Upper lobe of left lung (tissue), 6 donors: ENCODE results near the gene POLE. TPM values are rescaled to one million over a fixed set of nuclear protein-coding genes. Genes with fewer than 3 reads are reported as not detected.

Experiments
- ATAC-seq, 2 donors: fragments of 200-7000 bp; cut with Tn5 transposase; one replicate each; pipeline ENCODE4 v1.9.1; 2022; ENCODE audit warnings: mild to moderate bottlenecking in 2 of 2, moderate library complexity in 2 of 2; ENCODE audit not compliant: low FRiP score in 2 of 2
- DNase-seq, 2 donors: peaks; one replicate each; pipeline ENCODE4 v3.0.0-alpha.2; 2019 to 2020
- H3K27ac ChIP-seq, 4 donors: fragments of 200-600 bp; sonication (generic); one replicate each; pipeline ENCODE4 v1.5.1; 2016 to 2019
- H3K27me3 ChIP-seq, 4 donors: fragments of 200-600 bp; sonication (generic); one replicate each; pipeline ENCODE4 v1.5.1; 2017 to 2019
- H3K36me3 ChIP-seq, 4 donors: fragments of 200-600 bp; sonication (generic); one replicate each; pipeline ENCODE4 v1.5.1; 2016 to 2019
- H3K4me1 ChIP-seq, 4 donors: fragments of 200-600 bp; sonication (generic); one replicate each; pipeline ENCODE4 v1.5.1; 2018 to 2019
- H3K4me3 ChIP-seq, 4 donors: fragments of 200-600 bp; sonication (generic); one replicate each; pipeline ENCODE4 v1.5.1; 2017 to 2019; ENCODE audit warnings: mild to moderate bottlenecking in 2 of 4, moderate library complexity in 1 of 4
- H3K9me3 ChIP-seq, 4 donors: fragments of 200-600 bp; sonication (generic); one replicate each; pipeline ENCODE4 v1.5.1; 2018 to 2019
- EP300 ChIP-seq, 4 donors: sonication (generic); formaldehyde crosslinking; IDR thresholded peaks; one replicate each; pipeline ENCODE4 v1.5.1; 2017; ENCODE audit warnings: antibody characterized with exemption in 4 of 4, control low read depth in 2 of 4
- POLR2A ChIP-seq, 4 donors: fragments of 450-650 bp; IDR thresholded peaks; one replicate each; pipeline ENCODE4 v1.5.1; 2016 to 2017; ENCODE audit warnings: antibody characterized with exemption in 4 of 4, mild to moderate bottlenecking in 2 of 4
- POLR2AphosphoS5 ChIP-seq, 2 donors: sonication (generic); formaldehyde crosslinking; IDR thresholded peaks; one replicate each; pipeline ENCODE4 v1.5.1; 2017; ENCODE audit warnings: antibody characterized with exemption in 2 of 2
- WGBS, 2 donors: methylation state at CpG; one replicate each; pipeline ENCODE4 v1.1.5; 2017 to 2018; 5-methylcytosine and 5-hydroxymethylcytosine counted together
- total RNA-seq, 6 donors: library from RNA; depleted of rRNA in 4 of 6; stranded (reverse); fragments of >200 nt in 4 of 6; gene quantifications; one replicate each; pipeline versions ENCODE4 v1.1.0 to v1.2.1, GENCODE V29; 2016 to 2021
- TF ChIP-seq, protein P1 (sequence below), 6 experiments: fragments of 450-650 bp in 4 of 6; fragments of 200-600 bp in 2 of 6; sonication (generic) in 2 of 6; IDR thresholded peaks; one replicate each; pipeline ENCODE4 v1.5.1; 2016 to 2019; ENCODE audit warnings: antibody characterized with exemption in 6 of 6
- donor health status: DM: no; HTN: no; CAD: no; lungs with moderate emphysema.
- donor health status: DM: no; HTN: yes; CAD: no; lungs with severe emphysema.

POLE gene
- total RNA-seq, 6 donors from 2014 or later, result 16.6 to 228 (median 26.2) TPM

DNA sequence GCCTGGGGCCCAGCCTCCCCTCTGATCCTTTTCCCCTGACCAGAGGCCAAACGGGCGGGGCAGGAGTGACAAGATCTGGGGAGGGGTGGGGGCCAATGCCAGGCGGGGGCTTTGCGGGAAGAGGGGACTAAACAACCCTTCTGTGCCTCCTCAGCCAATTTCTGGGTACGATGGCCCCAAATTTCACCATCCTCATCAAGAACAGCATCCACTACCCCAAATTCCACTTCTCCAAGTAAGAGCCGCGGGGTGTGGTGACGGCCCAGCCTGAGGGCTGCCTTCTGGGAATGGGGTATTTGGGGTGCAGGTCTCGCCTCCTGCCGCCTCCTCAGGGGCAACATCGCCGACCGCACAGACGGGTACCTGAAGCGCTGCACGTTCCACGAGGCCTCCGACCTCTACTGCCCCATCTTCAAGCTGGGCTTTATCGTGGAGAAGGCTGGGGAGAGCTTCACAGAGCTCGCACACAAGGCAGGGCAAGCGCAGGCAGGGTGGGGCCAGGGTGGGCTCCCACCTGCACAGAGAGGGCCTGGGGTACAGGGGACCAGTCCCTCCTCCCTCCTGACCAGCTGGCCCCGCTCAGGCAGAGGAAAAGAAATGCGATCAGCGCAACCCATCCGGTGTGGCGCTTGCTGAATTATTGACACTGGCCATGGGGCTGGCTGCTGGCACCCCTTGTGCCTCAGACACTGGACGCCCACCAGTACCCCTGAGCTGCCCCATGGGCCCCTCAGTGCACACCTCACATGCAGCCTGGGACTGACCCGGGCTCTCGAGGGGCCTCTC is 66.8 kb downstream of the POLE start:
- H3K4me3 ChIP-seq, result no peak overlapping the region
- no peak overlapping the region for H3K27ac ChIP-seq
- ATAC-seq, result no peak
- peaks cover 0 to 35% (median 15%) of the 10 kb centered on the region in 4 donors for H3K27me3 ChIP-seq
- peaks cover 9 to 32% (median 19%) of the 10 kb centered on the region in 4 donors for H3K4me1 ChIP-seq
- peaks cover 3 to 18% (median 13%) of the 10 kb centered on the region in 4 donors for H3K36me3 ChIP-seq
- TF ChIP-seq POLR2AphosphoS5 (IDR thresholded peaks at IDR 0.05) (no peak), EP300 (IDR thresholded peaks at IDR 0.05) (no peak), POLR2A (IDR thresholded peaks at IDR 0.05) (no peak)
- TF ChIP-seq, protein P1, sequence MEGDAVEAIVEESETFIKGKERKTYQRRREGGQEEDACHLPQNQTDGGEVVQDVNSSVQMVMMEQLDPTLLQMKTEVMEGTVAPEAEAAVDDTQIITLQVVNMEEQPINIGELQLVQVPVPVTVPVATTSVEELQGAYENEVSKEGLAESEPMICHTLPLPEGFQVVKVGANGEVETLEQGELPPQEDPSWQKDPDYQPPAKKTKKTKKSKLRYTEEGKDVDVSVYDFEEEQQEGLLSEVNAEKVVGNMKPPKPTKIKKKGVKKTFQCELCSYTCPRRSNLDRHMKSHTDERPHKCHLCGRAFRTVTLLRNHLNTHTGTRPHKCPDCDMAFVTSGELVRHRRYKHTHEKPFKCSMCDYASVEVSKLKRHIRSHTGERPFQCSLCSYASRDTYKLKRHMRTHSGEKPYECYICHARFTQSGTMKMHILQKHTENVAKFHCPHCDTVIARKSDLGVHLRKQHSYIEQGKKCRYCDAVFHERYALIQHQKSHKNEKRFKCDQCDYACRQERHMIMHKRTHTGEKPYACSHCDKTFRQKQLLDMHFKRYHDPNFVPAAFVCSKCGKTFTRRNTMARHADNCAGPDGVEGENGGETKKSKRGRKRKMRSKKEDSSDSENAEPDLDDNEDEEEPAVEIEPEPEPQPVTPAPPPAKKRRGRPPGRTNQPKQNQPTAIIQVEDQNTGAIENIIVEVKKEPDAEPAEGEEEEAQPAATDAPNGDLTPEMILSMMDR (IDR thresholded peaks at IDR 0.05), result no peak
- peaks cover 5 to 19% (median 11%) of the 10 kb centered on the region in 4 donors for H3K9me3 ChIP-seq
- WGBS, 2 donors, result 60 to 66% methylated on average over 15 to 27 of the region's 29 CpGs
- peak in 1 of 2 donors; percentile 64 for DNase-seq

DNA sequence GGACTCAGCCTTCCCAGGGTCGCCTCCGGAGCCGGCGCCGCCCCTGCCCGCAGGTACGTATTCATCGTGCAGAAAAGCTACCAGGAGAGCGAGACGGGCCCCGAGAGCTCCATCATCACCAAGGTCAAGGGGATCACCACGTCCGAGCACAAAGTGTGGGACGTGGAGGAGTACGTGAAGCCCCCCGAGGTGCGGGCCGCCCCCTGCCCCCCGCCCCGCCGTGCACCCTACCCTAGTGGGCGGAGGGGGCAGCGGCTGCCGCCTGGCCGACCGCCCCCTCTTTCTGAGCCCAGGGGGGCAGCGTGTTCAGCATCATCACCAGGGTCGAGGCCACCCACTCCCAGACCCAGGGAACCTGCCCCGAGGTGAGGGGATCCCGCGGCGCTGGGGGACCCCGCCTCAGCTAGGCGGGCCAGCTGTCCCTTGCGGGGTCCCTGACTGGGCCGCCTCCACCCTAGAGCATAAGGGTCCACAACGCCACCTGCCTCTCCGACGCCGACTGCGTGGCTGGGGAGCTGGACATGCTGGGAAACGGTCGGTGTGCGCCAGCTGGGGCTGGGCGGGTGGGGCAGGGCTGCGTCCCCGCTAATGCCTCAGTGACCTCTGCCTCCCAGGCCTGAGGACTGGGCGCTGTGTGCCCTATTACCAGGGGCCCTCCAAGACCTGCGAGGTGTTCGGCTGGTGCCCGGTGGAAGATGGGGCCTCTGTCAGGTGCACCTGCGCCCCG is 67.6 kb downstream of the POLE start:
- ATAC-seq (no peak), DNase-seq (peak in 1 of 2 donors; percentile 75)
- peaks cover 0 to 10% (median 7%) of the 10 kb centered on the region in 4 donors for H3K36me3 ChIP-seq
- H3K4me3 ChIP-seq, result peak overlapping the region in 1 of 4 donors; percentile 33
- H3K27me3 ChIP-seq, result peaks cover 0 to 35% (median 16%) of the 10 kb centered on the region in 4 donors
- no peak overlapping the region for H3K27ac ChIP-seq
- peaks cover 5 to 19% (median 11%) of the 10 kb centered on the region in 4 donors for H3K9me3 ChIP-seq
- peaks cover 9 to 37% (median 22%) of the 10 kb centered on the region in 4 donors for H3K4me1 ChIP-seq
- 30 to 70% methylated on average over 3 to 22 of the region's 53 CpGs for WGBS, 2 donors
- TF ChIP-seq, protein P1 (IDR thresholded peaks at IDR 0.05), result no peak
- TF ChIP-seq POLR2AphosphoS5 (IDR thresholded peaks at IDR 0.05) (no peak), POLR2A (IDR thresholded peaks at IDR 0.05) (no peak), EP300 (IDR thresholded peaks at IDR 0.05) (no peak)

DNA sequence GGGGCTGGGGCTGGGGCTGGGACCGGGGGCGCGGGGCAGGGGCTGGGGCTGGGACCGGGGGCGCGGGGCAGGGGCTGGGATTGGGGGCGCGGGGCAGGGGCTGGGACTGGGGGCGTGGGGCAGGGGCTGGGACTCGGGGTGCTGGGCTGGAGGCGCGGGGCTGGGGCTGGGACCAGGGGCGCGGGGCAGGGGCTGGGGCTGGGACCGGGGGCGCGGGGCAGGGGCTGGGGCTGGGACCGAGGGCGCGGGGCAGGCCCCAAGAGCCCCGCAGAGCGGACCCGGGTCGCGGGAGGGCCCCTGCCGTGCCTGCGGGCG is 68.1 kb downstream of the POLE start:
- no peak overlapping the region for H3K27ac ChIP-seq
- H3K36me3 ChIP-seq, result peaks cover 0 to 5% (median 2%) of the 10 kb centered on the region in 4 donors
- no peak for ATAC-seq
- TF ChIP-seq EP300 (IDR thresholded peaks at IDR 0.05) (no peak), POLR2AphosphoS5 (IDR thresholded peaks at IDR 0.05) (no peak), POLR2A (IDR thresholded peaks at IDR 0.05) (no peak)
- TF ChIP-seq, protein P1 (IDR thresholded peaks at IDR 0.05), result no peak
- peaks cover 9 to 37% (median 23%) of the 10 kb centered on the region in 4 donors for H3K4me1 ChIP-seq
- H3K9me3 ChIP-seq, result peaks cover 5 to 19% (median 11%) of the 10 kb centered on the region in 4 donors
- DNase-seq, result no peak
- 10% methylated on average over 4 of the region's 28 CpGs; no CpG with 5 or more reads in 1 of the 2 donors for WGBS, 2 donors
- H3K4me3 ChIP-seq, result peak overlapping the region in 1 of 4 donors; percentile 33
- H3K27me3 ChIP-seq, result peaks cover 0 to 35% (median 16%) of the 10 kb centered on the region in 4 donors

DNA sequence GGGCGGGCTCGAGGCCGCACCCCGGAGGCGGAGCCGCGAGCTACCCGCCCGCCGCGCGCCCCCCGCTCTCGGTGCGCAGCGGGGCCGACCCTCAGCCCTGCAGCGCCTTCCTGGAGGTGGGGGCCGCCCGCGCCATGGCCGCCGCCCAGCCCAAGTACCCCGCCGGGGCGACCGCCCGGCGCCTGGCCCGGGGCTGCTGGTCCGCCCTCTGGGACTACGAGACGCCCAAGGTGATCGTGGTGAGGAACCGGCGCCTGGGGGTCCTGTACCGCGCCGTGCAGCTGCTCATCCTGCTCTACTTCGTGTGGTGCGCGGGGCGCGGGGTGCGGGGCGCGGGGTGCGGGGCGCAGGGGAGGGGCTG is 68.5 kb downstream of the POLE start, which contains the start of gene P2RX2:
TSS of gene P2RX2 (plus strand) at position 94 of the 361 bp plus-strand sequence. CDS start at position 135, 41 bp downstream.
- no peak for TF ChIP-seq POLR2A (IDR thresholded peaks at IDR 0.05)
- TF ChIP-seq POLR2AphosphoS5 (IDR thresholded peaks at IDR 0.05), result no peak
- no peak for TF ChIP-seq EP300 (IDR thresholded peaks at IDR 0.05)
- TF ChIP-seq, protein P1 (IDR thresholded peaks at IDR 0.05), result no peak
- WGBS, 2 donors, result no CpG with 5 or more reads among the region's 49 CpGs
- H3K36me3 ChIP-seq, result peaks cover 0 to 1% (median under 1%) of the 10 kb centered on the region in 4 donors
- no peak within 1 kb of the TSS for H3K27ac ChIP-seq
- peaks cover 5 to 19% (median 11%) of the 10 kb centered on the region in 4 donors for H3K9me3 ChIP-seq
- DNase-seq (no peak), ATAC-seq (no peak)
- H3K4me3 ChIP-seq, result peak within 1 kb of the TSS in 3 of 4 donors; percentile 29 to 39 (median 33)
- H3K27me3 ChIP-seq, result peaks cover 0 to 35% (median 16%) of the 10 kb centered on the region in 4 donors
- peaks cover 9 to 37% (median 23%) of the 10 kb centered on the region in 4 donors for H3K4me1 ChIP-seq
